ENCODE results near the gene RPS4Y1. TPM values are rescaled to one million over a fixed set of nuclear protein-coding genes. Genes with fewer than 3 reads are reported as not detected.

Gene RPS4Y1
- total RNA-seq, 1 experiment from 2014 or later: 176 TPM

DNA sequence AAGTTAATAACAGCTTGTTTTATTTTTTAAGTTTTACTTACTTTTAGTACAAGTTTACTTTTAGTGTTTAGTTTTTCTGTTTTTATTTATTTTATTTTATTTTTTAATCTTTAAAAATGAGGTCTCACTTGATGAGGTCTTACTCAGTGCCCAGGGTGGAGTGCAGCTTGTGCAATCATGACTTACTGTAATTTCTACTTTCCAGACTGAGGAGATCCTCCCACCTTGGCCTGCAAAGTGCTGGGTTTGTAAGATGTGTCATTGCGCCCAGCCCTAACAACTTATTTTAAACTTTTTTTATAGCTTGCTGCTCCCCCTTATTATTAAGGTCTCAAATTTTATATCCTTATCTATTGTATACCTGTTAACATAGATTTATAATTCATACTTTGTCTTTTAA, 52.1 kb downstream of the RPS4Y1 start:
- Histone ChIP-seq H3K79me2 (ENCODE audit: insufficient read depth, low read length) (no peaks in the 10 kb centered on the region), H4K20me1 (ENCODE audit: insufficient read depth) (no peaks in the 10 kb centered on the region), H3K4me1 (ENCODE audit: control insufficient read depth in 1 of 2, insufficient read depth in 2 of 2, low read length in 2 of 2) (no peaks in the 10 kb centered on the region), H3K4me2 (ENCODE audit: low read length) (no peak overlapping the region), H2AFZ (ENCODE audit: low read depth, low read length, poor library complexity, severe bottlenecking) (no peak overlapping the region), H3K9me3 (ENCODE audit: control insufficient read depth in 1 of 2, insufficient read depth in 1 of 2, low read depth in 1 of 2, low read length in 2 of 2) (no peaks in the 10 kb centered on the region), H3K36me3 (ENCODE audit: control insufficient read depth in 1 of 2, insufficient read depth in 2 of 2, low read length in 2 of 2) (no peaks in the 10 kb centered on the region), H3K4me3 (replicated peaks in 1 of 2; ENCODE audit: low read depth in 1 of 2, low read length in 2 of 2) (no peak overlapping the region), H3K9ac (ENCODE audit: low read length) (no peak overlapping the region), H3K27me3 (ENCODE audit: insufficient read depth, low read length) (no peaks in the 10 kb centered on the region), H3K9me2 (ENCODE audit: insufficient read depth) (no peaks in the 10 kb centered on the region), H3K27ac (ENCODE audit: low read depth, low read length) (no peak overlapping the region)
- CTCF ChIA-PET: no interaction called here
- POLR2A ChIA-PET: no interaction called here
- TF ChIP-seq SIN3A (IDR thresholded peaks at IDR 0.05; ENCODE audit: low read depth) (no peak), ATF3 (IDR thresholded peaks at IDR 0.05) (no peak), RAD21 (IDR thresholded peaks at IDR 0.05; ENCODE audit: low read depth) (no peak), ZNF274 (IDR thresholded peaks at IDR 0.05; ENCODE audit: low read depth, low read length) (no peak), FOSL1 (IDR thresholded peaks at IDR 0.05; ENCODE audit: low read depth) (no peak), EZH2phosphoT487 (IDR thresholded peaks at IDR 0.05; ENCODE audit: borderline replicate concordance) (no peak), TCF7L2 (IDR thresholded peaks at IDR 0.05; ENCODE audit: borderline replicate concordance, extremely low read depth, insufficient read depth, insufficient read length) (no peak), SRF (IDR thresholded peaks at IDR 0.05; ENCODE audit: low read depth) (no peak), CEBPB (IDR thresholded peaks at IDR 0.05; ENCODE audit: low read depth) (no peak), REST (IDR thresholded peaks at IDR 0.05; ENCODE audit: low read depth) (no peak), JUND (IDR thresholded peaks at IDR 0.05) (no peak), EGR1 (IDR thresholded peaks at IDR 0.05; ENCODE audit: low read depth) (no peak)
- TF ChIP-seq, protein P1, sequence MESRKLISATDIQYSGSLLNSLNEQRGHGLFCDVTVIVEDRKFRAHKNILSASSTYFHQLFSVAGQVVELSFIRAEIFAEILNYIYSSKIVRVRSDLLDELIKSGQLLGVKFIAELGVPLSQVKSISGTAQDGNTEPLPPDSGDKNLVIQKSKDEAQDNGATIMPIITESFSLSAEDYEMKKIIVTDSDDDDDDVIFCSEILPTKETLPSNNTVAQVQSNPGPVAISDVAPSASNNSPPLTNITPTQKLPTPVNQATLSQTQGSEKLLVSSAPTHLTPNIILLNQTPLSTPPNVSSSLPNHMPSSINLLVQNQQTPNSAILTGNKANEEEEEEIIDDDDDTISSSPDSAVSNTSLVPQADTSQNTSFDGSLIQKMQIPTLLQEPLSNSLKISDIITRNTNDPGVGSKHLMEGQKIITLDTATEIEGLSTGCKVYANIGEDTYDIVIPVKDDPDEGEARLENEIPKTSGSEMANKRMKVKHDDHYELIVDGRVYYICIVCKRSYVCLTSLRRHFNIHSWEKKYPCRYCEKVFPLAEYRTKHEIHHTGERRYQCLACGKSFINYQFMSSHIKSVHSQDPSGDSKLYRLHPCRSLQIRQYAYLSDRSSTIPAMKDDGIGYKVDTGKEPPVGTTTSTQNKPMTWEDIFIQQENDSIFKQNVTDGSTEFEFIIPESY (IDR thresholded peaks at IDR 0.05; ENCODE audit: extremely low read depth, insufficient replicate concordance, low read length): no peak
- no peak for DNase-seq (ENCODE audit: low read depth, low spot score)
- RAD21 ChIA-PET (ENCODE audit: low non-redundant PET in 1 of 2, low total read pairs in 2 of 2, uncharacterized antibody in 2 of 2, unreplicated experiment in 2 of 2): no interaction called here
- BruUV-seq (replicated peaks): no TSS peak
- no peak for ATAC-seq
- intact Hi-C loops (cut with micrococcal nuclease): no loop called here
